ENCODE measurements around the gene SLC5A11. TPM values are rescaled to one million over a fixed set of nuclear protein-coding genes. Genes with fewer than 3 reads are reported as not detected.
A peak's percentile ranks its signal among the peaks of the same experiment; 100 is the strongest.
"Not testable (repeated sequence)": the region's sequence is repeated elsewhere in the genome, so short reads cannot be mapped to it uniquely, and the experiment has no call there.

The SLC5A11 gene
- total and polyA plus RNA-seq, 2 of the 13 experiments (the other 11 are each of a cell fraction or from before 2014, with no cell fraction given) = 1.2 to 3.3 TPM

- no peak for TF ChIP-seq ZNF609 (CRISPR knock-in tag; IDR thresholded peaks at IDR 0.05; ENCODE audit: borderline replicate concordance)
These were observed 50.7 kb downstream of the SLC5A11 start (continued) for GRCh38 chr16:24896439-24896838.

GRCh38 chr16:24897522-24897921 lies 51.8 kb downstream of the SLC5A11 start:
- FAIRE-seq; H3K27ac ChIP-seq (ENCODE audit: extremely low read length, insufficient read depth, low read length); intact Hi-C loops (cut with micrococcal nuclease; ENCODE audit: unreplicated experiment); H3K9ac ChIP-seq (ENCODE audit: insufficient read depth, low read depth, low read length); CTCF ChIA-PET (ENCODE audit: low intra/inter-chr PET ratio, low total read pairs); H3K4me3 ChIP-seq (replicated peaks in 1 of 3; ENCODE audit: insufficient read depth in 1 of 3, low read depth in 2 of 3, low read length in 3 of 3); H4K20me1 ChIP-seq (ENCODE audit: insufficient read depth, low read length); ATAC-seq; DNase-seq (ENCODE audit: low spot score); H3K4me2 ChIP-seq (ENCODE audit: low read depth, low read length); POLR2A ChIA-PET; in situ Hi-C loops (cut with HindIII; ENCODE audit: extremely low pct_ligation_motif_present, low pct_unique_long_range_greater_than_20kb); H2AFZ ChIP-seq (ENCODE audit: low read length); H3K4me1 ChIP-seq (ENCODE audit: insufficient read depth, low read length); H3K27me3 ChIP-seq (ENCODE audit: control insufficient read depth in 1 of 2, insufficient read depth in 2 of 2, low read length in 2 of 2); BruUV-seq (replicated peaks); H3K9me3 ChIP-seq (ENCODE audit: low read length); H3K36me3 ChIP-seq (replicated peaks in 1 of 2; ENCODE audit: control insufficient read depth in 1 of 2, insufficient read depth in 2 of 2, low read length in 2 of 2); H3K79me2 ChIP-seq (ENCODE audit: insufficient read depth, low read length): not testable (repeated sequence)
- TF ChIP-seq ZNF431 (CRISPR knock-in tag; IDR thresholded peaks at IDR 0.05; ENCODE audit: borderline replicate concordance, low read depth) = peak; percentile 84; the same call in 1 of the 2 replicates
- WGBS (ENCODE audit: low lambda C conversion rate) = 73% methylated on average over 2 of the region's 2 CpGs

Data from HepG2 (cell line).